ENCODE data around the gene IGDCC3.

The IGDCC3 gene

GRCh38 chr15:65372787-65373067, 5.1 kb downstream of the IGDCC3 start:
- no peak overlapping the region for H3K9ac ChIP-seq (ENCODE audit: insufficient read length)
- TF ChIP-seq EZH2 (IDR thresholded peaks at IDR 0.05) (no peak), FOXP2 (optimal IDR thresholded peaks at IDR 0.05; ENCODE audit: control extremely low read depth, extremely low read length, insufficient read depth) (no peak), POLR2AphosphoS5 (IDR thresholded peaks at IDR 0.05; ENCODE audit: borderline replicate concordance, low read depth, low read length) (no peak)
- H3K9me3 ChIP-seq (ENCODE audit: low read depth, low read length) = no peaks in the 10 kb centered on the region
- H3K27ac ChIP-seq = no peak overlapping the region
- H3K36me3 ChIP-seq (ENCODE audit: insufficient read depth, low read length) = no peaks in the 10 kb centered on the region
- H3K4me3 ChIP-seq = peak overlapping the region; percentile 55
- peak; percentile 8 for DNase-seq (ENCODE audit: low read depth, low spot score)

DNA sequence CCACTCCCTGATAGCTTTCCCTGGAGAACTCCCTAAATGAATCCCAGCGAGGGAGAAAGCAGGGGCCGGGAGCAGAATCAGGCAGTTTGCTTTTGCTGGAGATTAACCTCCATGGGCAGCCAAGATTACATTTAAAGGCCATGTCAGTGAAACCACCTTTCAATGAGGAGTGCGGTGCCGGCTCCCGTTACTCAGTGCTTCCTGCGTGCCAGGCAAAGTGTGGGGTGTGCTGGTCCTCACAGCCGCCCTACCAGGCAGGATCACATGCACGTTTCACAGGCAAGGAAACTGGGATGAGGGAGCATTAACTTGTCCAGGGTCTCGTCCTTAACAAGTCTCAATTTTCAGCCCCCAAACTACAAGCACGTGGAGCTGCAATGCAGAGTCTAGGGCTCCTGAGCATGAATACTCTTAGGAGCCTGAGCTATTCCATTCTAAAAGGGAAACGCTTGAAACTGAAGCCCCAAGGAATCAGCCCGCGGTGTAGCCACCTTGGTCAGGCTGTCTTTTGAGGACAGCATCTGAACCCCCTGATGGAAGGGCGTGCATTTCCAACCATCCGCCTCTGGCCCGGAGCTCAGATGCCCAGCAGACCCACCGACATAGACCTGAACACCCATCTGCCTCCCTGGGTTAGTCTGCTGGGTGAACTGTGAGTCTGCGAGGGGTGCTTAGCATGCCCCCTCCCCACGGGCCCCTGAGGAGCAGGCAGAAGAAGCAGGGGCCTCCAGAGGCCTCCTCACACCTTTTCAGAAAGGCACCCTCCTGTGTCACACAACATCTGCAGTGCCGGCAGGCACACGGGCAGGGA, 5.6 kb downstream of the IGDCC3 start:
- DNase-seq (ENCODE audit: low read depth, low spot score) = no peak
- Histone ChIP-seq H3K4me3 (peak overlapping the region; percentile 55), H3K27ac (no peak overlapping the region), H3K9me3 (ENCODE audit: low read depth, low read length) (no peaks in the 10 kb centered on the region), H3K36me3 (ENCODE audit: insufficient read depth, low read length) (no peaks in the 10 kb centered on the region), H3K9ac (ENCODE audit: insufficient read length) (no peak overlapping the region)
- no peak for TF ChIP-seq EZH2 (IDR thresholded peaks at IDR 0.05)

- no peak for DNase-seq (ENCODE audit: low read depth, low spot score)
- Histone ChIP-seq H3K27ac (no peak overlapping the region), H3K36me3 (ENCODE audit: insufficient read depth, low read length) (no peaks in the 10 kb centered on the region), H3K9ac (ENCODE audit: insufficient read length) (no peak overlapping the region), H3K4me3 (no peak overlapping the region), H3K9me3 (ENCODE audit: low read depth, low read length) (no peaks in the 10 kb centered on the region)
- TF ChIP-seq POLR2AphosphoS5 (IDR thresholded peaks at IDR 0.05; ENCODE audit: borderline replicate concordance, low read depth, low read length) (no peak), FOXP2 (optimal IDR thresholded peaks at IDR 0.05; ENCODE audit: control extremely low read depth, extremely low read length, insufficient read depth) (no peak), EZH2 (IDR thresholded peaks at IDR 0.05) (no peak)
These were observed 6.9 kb downstream of the IGDCC3 start for GRCh38 chr15:65370885-65371284.

DNA sequence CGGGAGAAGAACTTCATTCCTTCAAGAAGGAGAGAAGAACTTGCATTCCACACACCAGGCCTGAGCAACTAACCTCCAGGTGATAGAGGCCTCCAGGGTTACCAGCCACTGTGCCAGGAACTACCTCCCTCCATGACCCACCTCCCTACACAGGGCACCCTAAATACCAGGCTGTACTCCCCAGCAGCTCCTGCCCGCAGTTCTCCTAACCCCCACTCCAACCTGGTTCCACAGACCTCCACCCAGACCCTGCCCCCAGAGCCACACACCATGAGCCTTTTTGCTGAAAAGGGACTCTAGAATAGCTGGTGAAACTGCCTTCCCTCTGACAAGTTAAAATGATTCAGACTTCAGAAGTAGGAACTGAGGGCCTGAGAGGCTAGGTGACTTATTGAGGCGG, 8.2 kb downstream of the IGDCC3 start:
- H3K9ac ChIP-seq (ENCODE audit: insufficient read length) = no peak overlapping the region
- TF ChIP-seq EZH2 (IDR thresholded peaks at IDR 0.05) = no peak
- no peak for TF ChIP-seq POLR2AphosphoS5 (IDR thresholded peaks at IDR 0.05; ENCODE audit: borderline replicate concordance, low read depth, low read length)
- no peak for TF ChIP-seq FOXP2 (optimal IDR thresholded peaks at IDR 0.05; ENCODE audit: control extremely low read depth, extremely low read length, insufficient read depth)
- H3K9me3 ChIP-seq (ENCODE audit: low read depth, low read length) = no peaks in the 10 kb centered on the region
- no peak for DNase-seq (ENCODE audit: low read depth, low spot score)
- no peak overlapping the region for H3K27ac ChIP-seq
- no peaks in the 10 kb centered on the region for H3K36me3 ChIP-seq (ENCODE audit: insufficient read depth, low read length)
- H3K4me3 ChIP-seq = no peak overlapping the region

GRCh38 chr15:65369212-65369547, 8.6 kb downstream of the IGDCC3 start:
- H3K4me3 ChIP-seq = no peak overlapping the region
- no peak overlapping the region for H3K9ac ChIP-seq (ENCODE audit: insufficient read length)
- H3K27ac ChIP-seq = no peak overlapping the region
- H3K36me3 ChIP-seq (ENCODE audit: insufficient read depth, low read length) = no peaks in the 10 kb centered on the region
- TF ChIP-seq POLR2AphosphoS5 (IDR thresholded peaks at IDR 0.05; ENCODE audit: borderline replicate concordance, low read depth, low read length) (no peak), FOXP2 (optimal IDR thresholded peaks at IDR 0.05; ENCODE audit: control extremely low read depth, extremely low read length, insufficient read depth) (no peak), EZH2 (IDR thresholded peaks at IDR 0.05) (no peak)
- H3K9me3 ChIP-seq (ENCODE audit: low read depth, low read length) = no peaks in the 10 kb centered on the region
- DNase-seq (ENCODE audit: low read depth, low spot score) = no peak

GRCh38 chr15:65368302-65369211, 9.2 kb downstream of the IGDCC3 start:
- Histone ChIP-seq H3K36me3 (ENCODE audit: insufficient read depth, low read length) (no peaks in the 10 kb centered on the region), H3K27ac (no peak overlapping the region), H3K4me3 (no peak overlapping the region), H3K9me3 (ENCODE audit: low read depth, low read length) (no peaks in the 10 kb centered on the region), H3K9ac (ENCODE audit: insufficient read length) (peak overlapping the region; percentile 14)
- TF ChIP-seq POLR2AphosphoS5 (IDR thresholded peaks at IDR 0.05; ENCODE audit: borderline replicate concordance, low read depth, low read length) = no peak
- TF ChIP-seq FOXP2 (optimal IDR thresholded peaks at IDR 0.05; ENCODE audit: control extremely low read depth, extremely low read length, insufficient read depth) = no peak
- TF ChIP-seq EZH2 (IDR thresholded peaks at IDR 0.05) = no peak
- DNase-seq (ENCODE audit: low read depth, low spot score) = no peak

GRCh38 chr15:65366122-65366892, 11.5 kb downstream of the IGDCC3 start:
- no peak overlapping the region for H3K9ac ChIP-seq (ENCODE audit: insufficient read length)
- TF ChIP-seq FOXP2 (optimal IDR thresholded peaks at IDR 0.05; ENCODE audit: control extremely low read depth, extremely low read length, insufficient read depth) (no peak), POLR2AphosphoS5 (IDR thresholded peaks at IDR 0.05; ENCODE audit: borderline replicate concordance, low read depth, low read length) (no peak), EZH2 (IDR thresholded peaks at IDR 0.05) (no peak)
- H3K9me3 ChIP-seq (ENCODE audit: low read depth, low read length) = no peaks in the 10 kb centered on the region
- no peaks in the 10 kb centered on the region for H3K36me3 ChIP-seq (ENCODE audit: insufficient read depth, low read length)
- H3K4me3 ChIP-seq = no peak overlapping the region
- no peak overlapping the region for H3K27ac ChIP-seq
- DNase-seq (ENCODE audit: low read depth, low spot score) = no peak

DNA sequence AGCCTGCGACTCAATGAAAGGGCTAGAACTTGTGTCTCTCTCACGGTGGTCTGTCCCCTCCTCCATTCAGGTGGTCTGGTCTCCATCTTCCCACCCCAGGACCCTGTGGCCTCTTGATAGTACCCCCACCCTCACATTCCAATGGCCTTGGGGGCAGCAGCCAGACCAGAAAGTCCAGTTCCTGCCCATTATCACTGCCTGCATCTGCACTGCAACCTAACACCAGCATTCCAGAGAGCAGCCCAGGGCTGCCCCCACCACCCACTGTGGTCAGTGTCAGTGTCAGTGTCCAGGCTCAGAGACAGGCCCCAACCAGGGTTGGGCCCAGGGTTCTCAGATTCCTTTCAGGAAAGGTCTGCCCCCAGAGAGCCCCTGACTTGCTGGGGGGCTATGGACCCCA, 12.6 kb downstream of the IGDCC3 start:
- Histone ChIP-seq H3K9ac (ENCODE audit: insufficient read length) (no peak overlapping the region), H3K9me3 (ENCODE audit: low read depth, low read length) (no peaks in the 10 kb centered on the region), H3K4me3 (no peak overlapping the region), H3K27ac (no peak overlapping the region), H3K36me3 (ENCODE audit: insufficient read depth, low read length) (no peaks in the 10 kb centered on the region)
- DNase-seq (ENCODE audit: low read depth, low spot score) = no peak
- TF ChIP-seq POLR2AphosphoS5 (IDR thresholded peaks at IDR 0.05; ENCODE audit: borderline replicate concordance, low read depth, low read length) = no peak
- no peak for TF ChIP-seq EZH2 (IDR thresholded peaks at IDR 0.05)
- TF ChIP-seq FOXP2 (optimal IDR thresholded peaks at IDR 0.05; ENCODE audit: control extremely low read depth, extremely low read length, insufficient read depth) = no peak

Data from SK-N-MC (cell line).